PC-9 (cell line): ENCODE measurements around the gene SRSF3.

Experiments
- CTCF ChIP-seq: fragments of 200-600 bp; sonication (generic); conservative IDR thresholded peaks from 2 replicates; pipeline ENCODE4 v1.6.1; 2017; ENCODE audit warnings: mixed run types, antibody characterized with exemption, mild to moderate bottlenecking, moderate library complexity
- EZH2 ChIP-seq: fragments of 200-600 bp; sonication (generic); IDR thresholded peaks from 2 replicates; pipeline ENCODE4 v1.8.0; 2017; ENCODE audit warnings: antibody characterized with exemption, low read depth

- TF ChIP-seq CTCF (no peak), EZH2 (no peak)
Observed at GRCh38 chr6:36586606-36587005, 7.6 kb upstream of the SRSF3 start.
